Prostate gland (tissue), 2 donors: ENCODE data around the gene IRAG1. TPM values are rescaled to one million over a fixed set of nuclear protein-coding genes. Genes with fewer than 3 reads are reported as not detected.
"Not testable (repeated sequence)": the region's sequence is repeated elsewhere in the genome, so short reads cannot be mapped to it uniquely, and the experiment has no call there.

ENCODE experiments used
- DNase-seq: peaks from one replicate; pipeline ENCODE4 v3.0.0-alpha.2; 2019; ENCODE audit warnings: low spot score
- H3K27ac ChIP-seq, 2 donors: fragments of 200-600 bp; sonication (generic); 2 replicates each; pipeline ENCODE4 v1.5.1; 2017 to 2019
- H3K27me3 ChIP-seq: fragments of 200-600 bp; sonication (generic); replicated peaks from 2 replicates; pipeline ENCODE4 v1.5.1; 2019; ENCODE audit not compliant: insufficient read depth
- H3K36me3 ChIP-seq, 2 donors: fragments of 200-600 bp; sonication (generic); 1 replicate in 1 of 2; 2 replicates in 1 of 2; pipeline versions ENCODE4 v1.5.1 to v1.8.1; 2017 to 2019
- H3K4me1 ChIP-seq: fragments of 200-600 bp; sonication (generic); replicated peaks from 2 replicates; pipeline ENCODE4 v1.5.1; 2019
- H3K4me3 ChIP-seq, 2 donors: fragments of 200-600 bp; sonication (generic); 2 replicates each; pipeline ENCODE4 v1.5.1; 2017 to 2019
- H3K9me3 ChIP-seq: fragments of 200-600 bp; sonication (generic); 2 replicates; pipeline ENCODE4 v1.5.1; 2017
- POLR2A ChIP-seq: fragments of 450-650 bp; IDR thresholded peaks from one replicate; pipeline ENCODE4 v1.6.1; 2016; ENCODE audit warnings: antibody characterized with exemption, mild to moderate bottlenecking
- POLR2AphosphoS5 ChIP-seq: sonication (generic); formaldehyde crosslinking; IDR thresholded peaks from one replicate; pipeline ENCODE4 v1.6.1; 2017; ENCODE audit warnings: antibody characterized with exemption
- WGBS: methylation state at CpG from one replicate; pipeline ENCODE4 v1.1.5; 2018; 5-methylcytosine and 5-hydroxymethylcytosine counted together
- intact Hi-C: fragments of 100-400 bp; cut with DNase I; formaldehyde crosslinking; loops from one replicate; pipeline ENCODE4 v1.14.2; 2022
- total RNA-seq, 2 donors: library from RNA; depleted of rRNA; stranded (reverse); fragments of >200 nt; gene quantifications; one replicate each; pipeline ENCODE4 v1.1.0, GENCODE V29; 2016
- TF ChIP-seq, protein P1 (sequence below), 4 experiments: fragments of 200-600 bp in 2 of 4; fragments of 450-650 bp in 2 of 4; sonication (generic) in 2 of 4; IDR thresholded peaks; 1 replicate in 3 of 4; 2 replicates in 1 of 4; pipeline ENCODE4 v1.5.1; 2016 to 2019; ENCODE audit warnings: antibody characterized with exemption in 4 of 4, mild to moderate bottlenecking in 2 of 4, moderate library complexity in 2 of 4

The IRAG1 gene
- total RNA-seq, 2 donors from 2014 or later: 14.7 to 43.6 TPM

- Histone ChIP-seq H3K36me3 (no peaks in the 10 kb centered on the region), H3K27ac (no peak overlapping the region), H3K4me3 (no peak overlapping the region), H3K9me3 (no peaks in the 10 kb centered on the region), H3K4me1 (no peaks in the 10 kb centered on the region), H3K27me3 (no peaks in the 10 kb centered on the region)
- WGBS: 55% methylated on average over 1 of the region's 1 CpG
- TF ChIP-seq, protein P1, sequence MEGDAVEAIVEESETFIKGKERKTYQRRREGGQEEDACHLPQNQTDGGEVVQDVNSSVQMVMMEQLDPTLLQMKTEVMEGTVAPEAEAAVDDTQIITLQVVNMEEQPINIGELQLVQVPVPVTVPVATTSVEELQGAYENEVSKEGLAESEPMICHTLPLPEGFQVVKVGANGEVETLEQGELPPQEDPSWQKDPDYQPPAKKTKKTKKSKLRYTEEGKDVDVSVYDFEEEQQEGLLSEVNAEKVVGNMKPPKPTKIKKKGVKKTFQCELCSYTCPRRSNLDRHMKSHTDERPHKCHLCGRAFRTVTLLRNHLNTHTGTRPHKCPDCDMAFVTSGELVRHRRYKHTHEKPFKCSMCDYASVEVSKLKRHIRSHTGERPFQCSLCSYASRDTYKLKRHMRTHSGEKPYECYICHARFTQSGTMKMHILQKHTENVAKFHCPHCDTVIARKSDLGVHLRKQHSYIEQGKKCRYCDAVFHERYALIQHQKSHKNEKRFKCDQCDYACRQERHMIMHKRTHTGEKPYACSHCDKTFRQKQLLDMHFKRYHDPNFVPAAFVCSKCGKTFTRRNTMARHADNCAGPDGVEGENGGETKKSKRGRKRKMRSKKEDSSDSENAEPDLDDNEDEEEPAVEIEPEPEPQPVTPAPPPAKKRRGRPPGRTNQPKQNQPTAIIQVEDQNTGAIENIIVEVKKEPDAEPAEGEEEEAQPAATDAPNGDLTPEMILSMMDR (IDR thresholded peaks at IDR 0.05): no peak
- TF ChIP-seq POLR2A (no peak), POLR2AphosphoS5 (no peak)
- intact Hi-C loops: no loop called here
- DNase-seq: no peak
These were observed 10.1 kb downstream of the IRAG1 start for GRCh38 chr11:10683429-10683828.

DNA sequence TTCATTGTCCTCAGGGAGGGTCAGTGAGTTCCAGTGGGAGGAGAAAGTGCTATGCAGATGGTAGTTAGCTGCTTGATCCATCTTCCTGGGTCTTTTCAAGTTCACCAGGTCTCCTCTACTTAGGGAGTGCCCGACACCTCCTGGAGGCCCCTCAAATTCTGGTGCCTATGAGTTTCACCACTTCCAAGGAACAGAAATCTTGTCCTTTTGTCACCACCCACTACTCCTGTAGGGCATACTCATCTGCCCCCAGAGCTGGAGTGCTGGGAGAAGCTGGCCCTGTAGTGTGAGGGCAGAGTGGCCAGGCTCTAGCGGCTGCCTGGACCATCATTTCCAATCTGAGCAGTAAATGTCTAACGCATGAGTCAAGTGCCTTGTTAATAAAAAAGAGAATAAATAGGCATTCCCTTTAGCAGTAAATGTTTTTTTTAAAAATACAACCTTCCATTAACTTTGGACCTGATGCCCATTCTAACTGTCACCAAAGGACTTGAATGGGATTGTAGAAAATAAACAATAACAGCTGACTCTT is 12.5 kb downstream of the IRAG1 start:
- no peaks in the 10 kb centered on the region for H3K9me3 ChIP-seq
- no peaks in the 10 kb centered on the region for H3K27me3 ChIP-seq
- H3K4me1 ChIP-seq: no peaks in the 10 kb centered on the region
- no peak overlapping the region for H3K27ac ChIP-seq
- H3K36me3 ChIP-seq: no peaks in the 10 kb centered on the region
- TF ChIP-seq, protein P1 (IDR thresholded peaks at IDR 0.05): no peak
- no peak for TF ChIP-seq POLR2AphosphoS5
- TF ChIP-seq POLR2A: no peak
- WGBS: 70% methylated on average over 3 of the region's 3 CpGs
- DNase-seq: no peak
- H3K4me3 ChIP-seq: no peak overlapping the region
- intact Hi-C loops: no loop called here

DNA sequence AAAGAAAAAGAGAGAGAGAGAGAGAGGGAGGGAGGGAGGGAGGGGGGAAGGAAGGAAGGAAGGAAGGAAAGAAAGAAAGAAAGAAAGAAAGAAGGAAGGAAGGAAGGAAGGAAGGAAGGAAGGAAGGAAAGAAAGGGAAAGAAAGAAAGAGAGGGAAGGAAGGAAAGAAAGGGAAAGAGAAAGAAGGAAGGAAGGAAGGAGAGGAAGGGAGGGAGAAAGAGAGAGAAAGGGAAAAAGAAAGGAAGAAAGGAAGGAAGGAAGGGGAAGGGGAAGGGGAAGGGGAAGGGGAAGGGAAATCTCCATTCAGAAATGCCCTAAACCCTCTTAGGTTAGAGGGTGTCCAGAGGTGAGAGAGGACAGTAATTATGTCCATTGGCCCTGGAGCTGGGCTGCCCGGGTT is 13.3 kb downstream of the IRAG1 start:
- intact Hi-C loops, H3K27ac ChIP-seq, H3K27me3 ChIP-seq, H3K9me3 ChIP-seq, H3K4me1 ChIP-seq, DNase-seq, H3K36me3 ChIP-seq, H3K4me3 ChIP-seq: not testable (repeated sequence)
- 85% methylated on average over 1 of the region's 1 CpG for WGBS

DNA sequence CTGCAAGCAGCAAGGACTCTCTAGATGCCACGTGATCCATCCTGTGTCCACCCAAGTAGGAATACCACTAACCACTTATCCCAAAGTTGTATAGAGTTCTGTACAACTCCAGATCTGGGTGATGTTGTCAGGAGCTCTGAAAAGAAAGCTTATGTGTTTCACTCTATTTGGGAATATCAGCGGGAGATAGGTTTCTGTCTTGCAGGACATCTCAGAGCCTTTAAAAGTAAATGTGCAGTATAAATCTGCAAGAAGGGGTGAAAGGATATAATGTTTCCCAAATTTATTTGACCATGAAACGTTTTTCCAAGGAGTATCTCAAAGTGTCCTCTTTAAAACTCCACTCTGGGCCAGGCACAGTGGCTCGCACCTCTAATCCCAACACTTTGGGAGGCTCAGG is 13.9 kb downstream of the IRAG1 start:
- Histone ChIP-seq H3K9me3 (no peaks in the 10 kb centered on the region), H3K27ac (no peak overlapping the region), H3K36me3 (no peaks in the 10 kb centered on the region), H3K4me1 (no peaks in the 10 kb centered on the region), H3K4me3 (no peak overlapping the region), H3K27me3 (no peaks in the 10 kb centered on the region)
- DNase-seq: no peak
- WGBS: 60% methylated on average over 4 of the region's 4 CpGs
- TF ChIP-seq POLR2A (no peak), POLR2AphosphoS5 (no peak)
- TF ChIP-seq, protein P1 (IDR thresholded peaks at IDR 0.05): no peak
- intact Hi-C loops: no loop called here

- intact Hi-C loops: no loop called here
- H3K27me3 ChIP-seq: no peaks in the 10 kb centered on the region
- TF ChIP-seq POLR2A (no peak), POLR2AphosphoS5 (no peak)
- TF ChIP-seq, protein P1 (IDR thresholded peaks at IDR 0.05): no peak
- no peak overlapping the region for H3K4me3 ChIP-seq
- H3K9me3 ChIP-seq: no peaks in the 10 kb centered on the region
- WGBS: 72% methylated on average over 5 of the region's 5 CpGs
- DNase-seq: no peak
- H3K4me1 ChIP-seq: no peaks in the 10 kb centered on the region
- H3K36me3 ChIP-seq: no peaks in the 10 kb centered on the region
- no peak overlapping the region for H3K27ac ChIP-seq
These were observed 15.5 kb downstream of the IRAG1 start for GRCh38 chr11:10678101-10678500.
